AG09309 (cell line): ENCODE results near the gene PTPN14.
"Not testable (repeated sequence)": the region's sequence is repeated elsewhere in the genome, so short reads cannot be mapped to it uniquely, and the experiment has no call there.

ENCODE experiments used
- DNase-seq: peaks from one replicate; pipeline ENCODE4 v3.0.0-alpha.2; 2010; ENCODE audit warnings: low read depth
- H3K4me3 ChIP-seq: 2 replicates; pipeline ENCODE4 v1.5.1; 2011; ENCODE audit warnings: mild to moderate bottlenecking, low read depth, low read length, moderate library complexity; ENCODE audit not compliant: control insufficient read depth
- CTCF ChIP-seq: IDR thresholded peaks from 2 replicates; pipeline ENCODE4 v1.5.1; 2011; ENCODE audit warnings: mild to moderate bottlenecking, low read depth, low read length, inconsistent platforms; ENCODE audit not compliant: insufficient read depth, control insufficient read depth; ENCODE audit errors: missing control alignments

The PTPN14 gene

GRCh38 chr1:214551436-214552173 is at the start of gene PTPN14:
PTPN14 (minus strand) TSS chr1:214551602; CDS start chr1:214464803, 86,799 bp downstream.
- peak; percentile 44 for TF ChIP-seq CTCF
- DNase-seq = peak; percentile 80
- peak within 1 kb of the TSS; percentile 97 for H3K4me3 ChIP-seq

- no peak for TF ChIP-seq CTCF
- DNase-seq = no peak
- no peak overlapping the region for H3K4me3 ChIP-seq
Measured at GRCh38 chr1:214593158-214593557, 41.8 kb upstream of the PTPN14 start.

GRCh38 chr1:214591918-214592317 is 40.5 kb upstream of the PTPN14 start:
- DNase-seq = not testable (repeated sequence)

GRCh38 chr1:214590696-214591095 is 39.3 kb upstream of the PTPN14 start:
- DNase-seq = no peak
- no peak overlapping the region for H3K4me3 ChIP-seq
- TF ChIP-seq CTCF = no peak

More at GRCh38 chr1:214591918-214592317, 40.5 kb upstream of the PTPN14 start:
- H3K4me3 ChIP-seq = not testable (repeated sequence)

- TF ChIP-seq CTCF = no peak
- no peak overlapping the region for H3K4me3 ChIP-seq
- DNase-seq = no peak
Measured at GRCh38 chr1:214588963-214589597, 37.7 kb upstream of the PTPN14 start.

GRCh38 chr1:214587165-214587564 is 35.8 kb upstream of the PTPN14 start:
- TF ChIP-seq CTCF = no peak
- no peak for DNase-seq
- no peak overlapping the region for H3K4me3 ChIP-seq

GRCh38 chr1:214586621-214587020 is 35.2 kb upstream of the PTPN14 start:
- H3K4me3 ChIP-seq = no peak overlapping the region
- TF ChIP-seq CTCF = no peak
- no peak for DNase-seq
